H7 (cell line): Measurements from ENCODE around the gene FBXO30. TPM values are rescaled to one million over a fixed set of nuclear protein-coding genes. Genes with fewer than 3 reads are reported as not detected.

ENCODE experiments used
- DNase-seq: peaks from one replicate; pipeline ENCODE4 v3.0.0; 2012
- H3K27me3 ChIP-seq: 2 replicates; pipeline ENCODE4 v1.6.0; 2011; ENCODE audit warnings: mild to moderate bottlenecking, low read length; ENCODE audit not compliant: control insufficient read depth, insufficient read depth
- H3K36me3 ChIP-seq: replicated peaks from 2 replicates; pipeline ENCODE4 v1.5.1; 2011; ENCODE audit warnings: low read length; ENCODE audit not compliant: control insufficient read depth, insufficient read depth
- H3K4me3 ChIP-seq: 2 replicates; pipeline ENCODE4 v1.5.1; 2011; ENCODE audit warnings: low read depth, mild to moderate bottlenecking, control low read depth, low read length, moderate library complexity; ENCODE audit not compliant: insufficient read depth
- total RNA-seq: library from RNA; depleted of rRNA; stranded (reverse); fragments of >200 nt; shearing (Covaris generic); gene quantifications from 2 replicates; pipeline ENCODE4 v1.2.3, GENCODE V29; 2014; rRNA removed

The FBXO30 gene
- total RNA-seq, 1 experiment from 2014 or later = 8.3 TPM

DNA sequence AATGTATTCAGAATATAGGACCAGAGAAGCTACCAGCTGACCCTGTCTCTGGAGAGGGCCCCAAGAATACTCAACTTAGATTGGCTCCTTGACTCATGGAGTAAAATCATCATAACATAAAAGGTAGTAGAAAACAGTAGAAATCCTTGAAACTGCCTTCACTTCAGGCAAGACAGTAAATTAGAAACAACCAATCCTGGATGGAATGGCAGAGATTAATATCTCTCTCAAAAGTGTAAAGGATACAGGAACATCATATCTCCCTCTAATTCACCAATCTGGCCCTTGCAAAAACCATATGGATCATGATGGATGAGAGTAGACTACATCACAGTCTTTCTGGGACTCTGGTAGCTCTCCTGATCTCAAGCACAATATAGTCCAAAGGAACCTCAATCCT is 58.9 kb downstream of the FBXO30 start:
- DNase-seq = no peak
- H3K4me3 ChIP-seq = no peak overlapping the region
- no peaks in the 10 kb centered on the region for H3K36me3 ChIP-seq
- H3K27me3 ChIP-seq = no peaks in the 10 kb centered on the region

DNA sequence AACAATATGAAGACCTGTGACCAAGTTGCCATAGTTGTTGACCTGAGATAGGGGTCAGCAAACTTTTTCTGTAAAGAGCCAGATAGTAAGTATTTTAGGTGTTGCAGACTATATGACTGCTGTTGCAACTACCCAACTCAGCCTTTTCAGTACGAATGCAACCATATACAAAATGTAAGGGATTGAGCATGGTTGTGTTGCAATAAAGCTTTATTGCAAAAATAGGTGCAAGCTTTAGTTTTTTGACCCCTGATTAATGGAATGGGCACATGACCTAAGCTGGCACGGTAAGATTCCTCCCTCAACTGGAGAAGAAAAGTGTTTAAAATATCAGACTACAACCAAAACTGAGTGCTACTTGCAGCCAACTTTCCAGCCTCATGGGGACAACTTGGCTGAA is 62.0 kb downstream of the FBXO30 start:
- Histone ChIP-seq H3K4me3 (no peak overlapping the region), H3K27me3 (no peaks in the 10 kb centered on the region), H3K36me3 (no peaks in the 10 kb centered on the region)
- no peak for DNase-seq

DNA sequence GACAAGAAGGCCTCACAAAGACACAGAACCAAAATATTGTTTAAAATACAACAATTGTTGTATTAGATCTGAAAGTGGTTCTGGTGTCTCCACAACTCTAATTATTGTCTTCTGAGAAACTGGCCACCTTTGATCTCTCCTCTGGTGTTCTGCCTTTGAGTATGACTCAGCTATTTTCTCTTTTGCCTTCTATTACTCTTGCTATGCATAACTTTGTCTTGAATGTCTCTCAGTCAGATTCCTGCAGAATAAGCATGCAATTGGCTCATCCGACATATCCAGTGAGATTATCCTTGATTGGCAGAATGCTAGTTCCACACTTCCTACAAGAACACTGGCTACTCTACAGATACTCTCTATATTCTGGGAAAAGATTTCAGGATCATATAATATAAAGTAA is 65.0 kb downstream of the FBXO30 start:
- DNase-seq = no peak
- Histone ChIP-seq H3K27me3 (no peaks in the 10 kb centered on the region), H3K4me3 (no peak overlapping the region), H3K36me3 (no peaks in the 10 kb centered on the region)

DNA sequence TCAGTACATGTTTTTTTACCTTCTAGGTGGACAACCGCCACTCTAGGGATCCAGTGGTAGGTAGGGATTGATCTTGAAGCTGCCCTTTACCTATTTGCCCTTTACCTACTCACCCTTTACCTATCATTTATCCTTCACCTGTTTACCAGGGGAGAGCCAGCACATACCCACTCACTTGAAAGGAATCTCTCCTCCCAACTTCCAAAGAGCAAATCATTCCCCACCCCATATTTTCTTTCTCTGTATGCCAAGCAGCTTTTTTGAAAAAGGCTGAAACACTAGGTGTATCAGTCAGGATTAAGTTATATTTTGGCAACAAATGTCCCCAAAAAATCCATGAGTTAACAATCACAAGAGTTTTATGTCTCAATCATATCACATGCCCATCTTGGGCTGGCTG is 68.7 kb downstream of the FBXO30 start:
- Histone ChIP-seq H3K4me3 (no peak overlapping the region), H3K36me3 (no peaks in the 10 kb centered on the region), H3K27me3 (no peaks in the 10 kb centered on the region)
- no peak for DNase-seq

DNA sequence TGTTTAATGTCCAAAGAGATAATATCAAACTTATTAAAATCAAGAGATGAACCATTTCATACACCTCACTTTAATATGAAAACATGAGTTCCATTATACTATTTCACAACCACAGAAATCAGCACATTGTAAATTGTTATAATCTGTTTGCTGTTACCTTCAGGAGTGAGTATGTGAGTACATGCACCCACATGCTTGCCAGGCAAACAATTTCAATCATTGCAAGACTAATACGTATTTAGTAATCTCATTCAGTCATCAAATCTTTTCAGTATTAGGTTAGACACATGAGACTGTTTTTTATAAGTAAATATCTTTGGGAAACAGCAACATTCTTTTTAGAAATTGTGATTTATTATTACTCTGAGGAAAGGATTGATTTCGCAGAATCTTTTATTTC is 70.0 kb downstream of the FBXO30 start:
- H3K27me3 ChIP-seq = no peaks in the 10 kb centered on the region
- no peaks in the 10 kb centered on the region for H3K36me3 ChIP-seq
- H3K4me3 ChIP-seq = no peak overlapping the region
- DNase-seq = no peak

Other genes starting within 250 kb of the FBXO30 start
- gene EPM2A, start 79.3 kb downstream of the FBXO30 start, total RNA-seq = 3.7 and 5.8 TPM in 2 replicates
- 15.7 and 18.5 TPM in 2 replicates for gene SHPRH, start 149.6 kb upstream of the FBXO30 start, total RNA-seq
- 0.14 and 0.48 TPM in 2 replicates for gene GRM1, start 214.3 kb upstream of the FBXO30 start, total RNA-seq